Mononuclear cell (primary cell): ENCODE data around the gene LRRC19. TPM values are rescaled to one million over a fixed set of nuclear protein-coding genes. Genes with fewer than 3 reads are reported as not detected.

Experiments
- H3K27me3 ChIP-seq: 2 replicates; pipeline ENCODE4 v1.6.0; 2011; ENCODE audit warnings: low read length, control low read depth; ENCODE audit not compliant: insufficient read depth
- H3K4me1 ChIP-seq: 2 replicates; pipeline ENCODE4 v1.5.1; 2011; ENCODE audit warnings: mild to moderate bottlenecking, low read length, control low read depth; ENCODE audit not compliant: insufficient read depth
- H3K4me3 ChIP-seq: 2 replicates; pipeline ENCODE4 v1.5.1; 2011; ENCODE audit warnings: mild to moderate bottlenecking, low read length, moderate library complexity
- H3K9me3 ChIP-seq: 2 replicates; pipeline ENCODE4 v1.5.1; 2011; ENCODE audit warnings: low read depth, mild to moderate bottlenecking, control low read depth, low read length
- total RNA-seq: library from RNA; depleted of rRNA; stranded (reverse); fragments of >200 nt; gene quantifications from one replicate; pipeline ENCODE4 v1.2.3, GENCODE V29; 2012

LRRC19 gene
- total RNA-seq = not detected

- Histone ChIP-seq H3K4me1 (no peaks in the 10 kb centered on the region), H3K4me3 (no peak within 1 kb of the TSS), H3K27me3 (no peaks in the 10 kb centered on the region), H3K9me3 (no peaks in the 10 kb centered on the region)
Measured at GRCh38 chr9:27005491-27005890, at the start of gene LRRC19. LRRC19 (minus strand) TSS chr9:27005672; CDS start chr9:26999694, 5,978 bp downstream.

- Histone ChIP-seq H3K27me3 (no peaks in the 10 kb centered on the region), H3K4me3 (no peak overlapping the region), H3K9me3 (no peaks in the 10 kb centered on the region), H3K4me1 (no peaks in the 10 kb centered on the region)
Measured at GRCh38 chr9:27054841-27055240, 49.4 kb upstream of the LRRC19 start.

GRCh38 chr9:27054125-27054524 lies 48.7 kb upstream of the LRRC19 start:
- Histone ChIP-seq H3K27me3 (no peaks in the 10 kb centered on the region), H3K4me3 (no peak overlapping the region), H3K4me1 (no peaks in the 10 kb centered on the region), H3K9me3 (no peaks in the 10 kb centered on the region)

GRCh38 chr9:27053369-27054022 lies 48.0 kb upstream of the LRRC19 start:
- Histone ChIP-seq H3K4me3 (no peak overlapping the region), H3K27me3 (no peaks in the 10 kb centered on the region), H3K9me3 (no peaks in the 10 kb centered on the region), H3K4me1 (no peaks in the 10 kb centered on the region)

DNA sequence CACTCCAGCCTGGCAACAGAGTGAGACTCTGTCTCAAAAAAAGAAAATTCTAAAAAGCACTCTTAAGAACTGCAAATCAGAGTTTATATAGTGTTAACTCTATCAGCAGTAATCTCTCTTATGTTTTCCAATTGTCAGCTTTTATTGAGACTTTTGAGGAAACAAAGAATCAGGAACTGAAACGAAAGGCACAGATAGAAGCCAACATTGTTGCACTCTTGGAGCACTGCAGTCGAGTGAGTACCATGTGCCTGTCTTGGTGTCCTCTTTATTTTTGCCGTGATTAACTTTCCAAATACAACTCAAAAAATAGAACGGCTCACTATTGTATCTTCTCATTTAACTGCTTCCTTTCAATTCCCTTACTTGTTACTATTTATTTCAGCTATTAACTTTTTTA lies 41.7 kb upstream of the LRRC19 start:
- Histone ChIP-seq H3K4me1 (no peaks in the 10 kb centered on the region), H3K9me3 (no peaks in the 10 kb centered on the region), H3K4me3 (no peak overlapping the region), H3K27me3 (no peaks in the 10 kb centered on the region)

GRCh38 chr9:27043176-27043575 lies 37.7 kb upstream of the LRRC19 start:
- Histone ChIP-seq H3K9me3 (no peaks in the 10 kb centered on the region), H3K27me3 (no peaks in the 10 kb centered on the region), H3K4me3 (no peak overlapping the region), H3K4me1 (no peaks in the 10 kb centered on the region)

- Histone ChIP-seq H3K4me1 (no peaks in the 10 kb centered on the region), H3K27me3 (no peaks in the 10 kb centered on the region), H3K9me3 (no peaks in the 10 kb centered on the region), H3K4me3 (no peak overlapping the region)
Measured at GRCh38 chr9:27042476-27042875, 37.0 kb upstream of the LRRC19 start.

- Histone ChIP-seq H3K9me3 (no peaks in the 10 kb centered on the region), H3K27me3 (no peaks in the 10 kb centered on the region), H3K4me3 (no peak overlapping the region), H3K4me1 (no peaks in the 10 kb centered on the region)
Measured at GRCh38 chr9:27041746-27042145, 36.3 kb upstream of the LRRC19 start.

DNA sequence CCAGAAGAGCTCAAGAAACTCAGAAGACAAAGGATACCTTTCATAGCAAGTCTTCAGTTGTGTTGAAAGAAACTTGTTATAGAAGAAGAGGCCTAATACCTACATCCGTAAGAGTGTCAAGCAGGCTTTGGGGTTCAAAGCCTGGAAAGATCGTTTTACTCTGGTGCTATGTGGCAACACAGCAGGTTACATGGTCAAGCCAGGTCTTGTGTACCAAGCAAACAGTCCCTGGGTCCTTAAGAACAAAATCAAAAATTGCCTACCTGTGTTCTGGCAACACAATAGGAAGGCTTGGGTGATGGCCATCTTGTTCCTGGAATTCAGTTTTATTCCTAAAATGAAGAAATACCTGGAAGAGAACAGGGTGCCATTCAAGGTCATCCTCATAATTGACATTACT lies 32.0 kb upstream of the LRRC19 start:
- Histone ChIP-seq H3K4me3 (no peak overlapping the region), H3K27me3 (no peaks in the 10 kb centered on the region), H3K9me3 (no peaks in the 10 kb centered on the region), H3K4me1 (no peaks in the 10 kb centered on the region)

DNA sequence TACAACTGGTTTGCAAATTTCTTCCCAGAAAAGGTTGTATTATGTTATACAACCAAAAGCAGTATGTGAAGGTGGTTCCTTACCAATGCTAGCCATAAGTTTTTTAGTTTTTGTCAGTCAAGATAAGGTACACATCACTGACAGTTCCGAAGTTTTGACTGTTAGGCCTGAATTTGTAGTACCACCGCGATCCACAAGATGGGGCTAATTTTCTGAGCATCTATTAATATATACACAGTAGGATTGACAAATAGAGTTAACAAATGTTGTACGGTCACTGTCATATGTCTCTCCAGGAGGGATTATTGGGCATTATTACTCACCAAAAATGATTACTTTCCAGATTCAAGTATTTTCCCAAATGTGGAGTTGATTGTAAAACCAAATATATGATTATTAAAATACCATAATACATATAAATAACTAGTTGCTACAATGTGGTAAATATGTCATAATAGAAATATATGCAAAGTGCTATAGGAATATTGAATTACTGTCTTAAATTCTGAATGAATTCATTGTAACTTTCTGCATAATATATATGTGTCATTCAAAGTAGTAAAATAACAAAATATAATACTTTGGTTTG lies 28.4 kb upstream of the LRRC19 start:
- no peaks in the 10 kb centered on the region for H3K27me3 ChIP-seq
- H3K9me3 ChIP-seq = no peaks in the 10 kb centered on the region
- no peak overlapping the region for H3K4me3 ChIP-seq
- H3K4me1 ChIP-seq = no peaks in the 10 kb centered on the region

DNA sequence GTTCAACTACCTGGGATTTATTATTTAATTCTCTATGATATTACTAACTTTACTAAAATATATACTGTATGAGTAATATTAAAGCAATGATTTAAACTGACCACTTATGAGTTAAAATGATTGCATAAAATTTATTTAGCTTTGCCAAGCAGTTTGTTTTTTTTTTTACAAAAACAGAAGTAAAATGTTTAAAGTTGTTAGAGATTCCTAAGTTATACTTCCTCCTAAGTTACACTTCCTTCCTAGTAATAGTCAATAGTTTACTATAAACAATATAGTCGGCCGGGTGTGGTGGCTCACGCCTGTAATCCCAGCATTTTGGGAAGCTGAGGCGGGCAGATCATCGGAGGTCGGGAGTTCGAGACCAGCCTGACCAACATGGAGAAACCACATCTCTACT lies 23.7 kb upstream of the LRRC19 start:
- H3K27me3 ChIP-seq = no peaks in the 10 kb centered on the region
- no peaks in the 10 kb centered on the region for H3K9me3 ChIP-seq
- no peaks in the 10 kb centered on the region for H3K4me1 ChIP-seq
- no peak overlapping the region for H3K4me3 ChIP-seq

GRCh38 chr9:27022920-27023319 lies 17.4 kb upstream of the LRRC19 start:
- no peak overlapping the region for H3K4me3 ChIP-seq
- no peaks in the 10 kb centered on the region for H3K9me3 ChIP-seq
- H3K27me3 ChIP-seq = no peaks in the 10 kb centered on the region
- no peaks in the 10 kb centered on the region for H3K4me1 ChIP-seq

GRCh38 chr9:27019589-27019988 lies 14.1 kb upstream of the LRRC19 start:
- Histone ChIP-seq H3K4me1 (no peaks in the 10 kb centered on the region), H3K4me3 (no peak overlapping the region), H3K27me3 (no peaks in the 10 kb centered on the region), H3K9me3 (no peaks in the 10 kb centered on the region)

- Histone ChIP-seq H3K4me1 (no peaks in the 10 kb centered on the region), H3K27me3 (no peaks in the 10 kb centered on the region)
Measured at GRCh38 chr9:27003426-27004077, 1.9 kb downstream of the LRRC19 start.

DNA sequence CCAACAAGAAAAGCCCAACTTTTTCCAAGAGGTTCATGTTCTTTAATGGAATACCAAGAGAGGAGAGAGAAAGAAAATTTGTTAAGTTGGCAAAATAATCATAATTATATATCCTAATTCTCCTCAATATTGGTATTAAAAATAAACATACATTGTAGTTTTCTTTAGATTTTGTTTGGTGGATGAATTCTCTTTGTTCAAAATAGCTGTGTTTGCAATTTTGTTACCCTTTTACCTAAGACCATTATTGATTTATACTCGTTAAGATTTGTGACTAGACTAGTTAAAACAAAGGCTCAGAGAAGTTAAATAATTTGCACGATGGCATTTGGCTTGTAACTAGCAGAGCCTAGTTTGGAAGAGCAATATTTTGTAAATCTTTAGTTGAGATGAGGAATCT lies 9.7 kb downstream of the LRRC19 start:
- no peaks in the 10 kb centered on the region for H3K4me1 ChIP-seq
- H3K9me3 ChIP-seq = no peaks in the 10 kb centered on the region
- H3K27me3 ChIP-seq = no peaks in the 10 kb centered on the region
- no peak overlapping the region for H3K4me3 ChIP-seq

More at GRCh38 chr9:27003426-27004077, 1.9 kb downstream of the LRRC19 start:
- Histone ChIP-seq H3K4me3 (no peak overlapping the region), H3K9me3 (no peaks in the 10 kb centered on the region)

DNA sequence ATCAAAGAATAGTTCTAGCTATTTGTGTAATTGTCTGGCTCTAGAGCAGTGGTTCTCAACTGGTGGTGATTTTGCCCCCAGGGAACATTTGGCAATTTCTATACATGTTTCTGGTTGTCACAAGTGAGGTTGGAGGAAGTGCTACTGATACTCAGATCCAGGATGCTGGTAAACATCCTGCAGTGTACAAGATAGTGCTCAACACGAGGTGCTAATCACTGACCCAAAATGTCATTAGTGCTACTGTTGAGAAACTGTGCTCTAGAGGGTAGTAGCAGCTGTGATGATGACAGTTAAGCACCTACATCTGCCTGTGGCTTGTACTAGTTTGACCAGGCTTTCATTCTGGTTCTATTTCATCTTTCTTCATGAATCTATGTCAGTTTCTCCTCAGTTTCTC lies 22.1 kb downstream of the LRRC19 start:
- H3K4me3 ChIP-seq = no peak overlapping the region

More for the DNA sequence above, 22.1 kb downstream of the LRRC19 start:
- no peaks in the 10 kb centered on the region for H3K4me1 ChIP-seq
- H3K9me3 ChIP-seq = no peaks in the 10 kb centered on the region
- H3K27me3 ChIP-seq = no peaks in the 10 kb centered on the region
